DOHH2 (cell line): ENCODE measurements around the gene RELB.

Experiments
- H3F3A ChIP-seq: fragments of 200-600 bp; sonication (generic), shearing (Covaris generic); 2 replicates; pipeline ENCODE4 v1.6.0; 2016; ENCODE audit warnings: antibody characterized with exemption, mild to moderate bottlenecking; ENCODE audit not compliant: control insufficient read depth, insufficient read depth
- H3K27ac ChIP-seq: fragments of 200-600 bp; sonication (generic); 2 replicates; pipeline ENCODE4 v1.5.1; 2014; ENCODE audit warnings: low read depth, mild to moderate bottlenecking, low read length, moderate library complexity
- H3K27me3 ChIP-seq: fragments of 200-600 bp; sonication (generic); 2 replicates; pipeline ENCODE4 v1.6.1; 2014; ENCODE audit warnings: mild to moderate bottlenecking, low read length, mixed read lengths; ENCODE audit not compliant: control insufficient read depth
- H3K36me3 ChIP-seq: fragments of 200-600 bp; sonication (generic); 2 replicates; pipeline ENCODE4 v1.6.1; 2014; ENCODE audit warnings: mild to moderate bottlenecking, low read length, moderate library complexity, mixed read lengths; ENCODE audit not compliant: control insufficient read depth
- H3K4me1 ChIP-seq: fragments of 200-600 bp; sonication (generic); 2 replicates; pipeline ENCODE4 v1.6.1; 2014; ENCODE audit warnings: mild to moderate bottlenecking, low read length, mixed read lengths; ENCODE audit not compliant: control insufficient read depth
- H3K4me2 ChIP-seq: fragments of 200-600 bp; sonication (generic); 2 replicates; pipeline ENCODE4 v1.6.0; 2014; ENCODE audit warnings: mild to moderate bottlenecking, low read length, moderate library complexity
- H3K4me3 ChIP-seq: fragments of 200-600 bp; sonication (generic); 2 replicates; pipeline ENCODE4 v1.5.1; 2014; ENCODE audit warnings: mild to moderate bottlenecking, low read length, mixed read lengths
- H3K79me2 ChIP-seq: fragments of 200-600 bp; sonication (generic); 2 replicates; pipeline ENCODE4 v1.6.1; 2014; ENCODE audit warnings: mild to moderate bottlenecking, low read length, mixed read lengths; ENCODE audit not compliant: control insufficient read depth
- H3K9me2 ChIP-seq: fragments of 200-600 bp; sonication (generic); replicated peaks from 2 replicates; pipeline ENCODE4 v1.6.1; 2014; ENCODE audit warnings: mild to moderate bottlenecking, low read length, mixed read lengths; ENCODE audit not compliant: control insufficient read depth
- H3K9me3 ChIP-seq: fragments of 200-600 bp; sonication (generic); 2 replicates; pipeline ENCODE4 v1.6.1; 2014; ENCODE audit warnings: antibody characterized with exemption, low read length, mixed read lengths; ENCODE audit not compliant: control insufficient read depth, insufficient read depth
- H4K20me1 ChIP-seq: fragments of 200-600 bp; sonication (generic); 2 replicates; pipeline ENCODE4 v1.6.0; 2014; ENCODE audit warnings: low read depth, mild to moderate bottlenecking, antibody characterized with exemption, low read length, moderate library complexity; ENCODE audit not compliant: control insufficient read depth, insufficient read depth
- CTCF ChIP-seq: fragments of 200-600 bp; sonication (generic); IDR thresholded peaks from one replicate; pipeline ENCODE4 v1.5.1; 2014; ENCODE audit warnings: antibody characterized with exemption, mild to moderate bottlenecking, low read depth, low read length; ENCODE audit not compliant: poor library complexity, severe bottlenecking
- EZH2phosphoT487 ChIP-seq: fragments of 200-600 bp; sonication (generic); IDR thresholded peaks from 2 replicates; pipeline ENCODE4 v1.6.1; 2017; ENCODE audit warnings: borderline replicate concordance, mild to moderate bottlenecking, antibody characterized with exemption, low read length, moderate library complexity, mixed read lengths

The RELB gene

GRCh38 chr19:45058622-45059159, 57.4 kb downstream of the RELB start:
- Histone ChIP-seq H3K4me1 (peaks cover 28% of the 10 kb centered on the region), H3K27ac (no peak overlapping the region), H3K36me3 (peaks cover 88% of the 10 kb centered on the region), H3K4me2 (no peak overlapping the region), H3K4me3 (no peak overlapping the region), H3K9me2 (no peaks in the 10 kb centered on the region), H3K79me2 (peaks cover 38% of the 10 kb centered on the region), H3K9me3 (no peaks in the 10 kb centered on the region), H3F3A (peaks cover 3% of the 10 kb centered on the region; the same call in 1 of the 2 replicates), H3K27me3 (no peaks in the 10 kb centered on the region), H4K20me1 (peaks cover 3% of the 10 kb centered on the region)
- TF ChIP-seq CTCF: no peak
- no peak for TF ChIP-seq EZH2phosphoT487

DNA sequence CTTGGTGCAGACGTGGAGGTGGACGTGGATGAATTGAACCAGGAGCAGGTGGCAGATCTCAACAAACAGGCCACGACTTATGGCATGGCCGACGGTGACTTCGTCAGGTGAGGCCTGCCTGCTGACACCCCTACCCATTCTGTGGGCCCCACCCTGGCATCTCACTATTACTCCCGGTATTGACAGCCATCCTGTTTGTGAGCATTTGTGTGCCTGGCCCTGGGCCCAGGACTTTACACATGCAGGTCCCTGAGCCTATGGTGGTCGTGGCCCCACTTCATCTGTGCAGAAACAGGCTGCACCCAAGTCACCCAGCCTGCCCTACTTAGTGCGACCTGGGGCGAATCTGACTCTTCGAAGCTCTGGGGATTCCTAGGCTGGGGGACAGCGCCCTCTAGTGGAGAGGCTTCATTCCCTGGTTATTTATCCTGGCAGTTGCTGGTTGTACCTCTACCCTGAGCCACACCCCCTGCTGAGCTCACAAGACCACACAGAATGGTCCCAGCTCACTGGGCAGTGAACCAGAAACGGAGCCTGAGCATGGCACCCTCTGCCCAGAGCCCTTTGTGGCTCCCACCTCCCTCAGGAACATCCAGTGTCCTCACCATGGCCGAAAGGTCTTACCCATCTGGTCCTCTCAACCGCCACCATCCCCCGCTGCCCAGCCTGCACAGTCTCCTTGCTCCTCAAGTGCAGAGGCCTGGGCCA, 58.1 kb downstream of the RELB start:
- no peak for TF ChIP-seq EZH2phosphoT487
- peak; percentile 94 for TF ChIP-seq CTCF
- H3K4me2 ChIP-seq: no peak overlapping the region
- no peak overlapping the region for H3K27ac ChIP-seq
- peaks cover 32% of the 10 kb centered on the region for H3K79me2 ChIP-seq
- no peaks in the 10 kb centered on the region for H3K27me3 ChIP-seq
- H3K4me3 ChIP-seq: no peak overlapping the region
- peaks cover 28% of the 10 kb centered on the region for H3K4me1 ChIP-seq
- peaks cover 3% of the 10 kb centered on the region; the same call in 1 of the 2 replicates for H3F3A ChIP-seq
- H3K9me2 ChIP-seq: no peaks in the 10 kb centered on the region
- H3K9me3 ChIP-seq: no peaks in the 10 kb centered on the region
- H4K20me1 ChIP-seq: peaks cover 3% of the 10 kb centered on the region
- H3K36me3 ChIP-seq: peaks cover 88% of the 10 kb centered on the region

- H4K20me1 ChIP-seq: peaks cover 3% of the 10 kb centered on the region; the same call in 1 of the 2 replicates
These were observed 60.7 kb downstream of the RELB start for GRCh38 chr19:45061965-45062364.

More at GRCh38 chr19:45061965-45062364, 60.7 kb downstream of the RELB start:
- peaks cover 14% of the 10 kb centered on the region for H3K4me1 ChIP-seq
- TF ChIP-seq CTCF: no peak
- no peak for TF ChIP-seq EZH2phosphoT487
- peaks cover 80% of the 10 kb centered on the region for H3K36me3 ChIP-seq
- H3K9me2 ChIP-seq: no peaks in the 10 kb centered on the region
- H3K4me3 ChIP-seq: no peak overlapping the region
- no peak overlapping the region for H3K27ac ChIP-seq
- H3K79me2 ChIP-seq: peaks cover 31% of the 10 kb centered on the region
- no peak overlapping the region for H3K4me2 ChIP-seq
- H3F3A ChIP-seq: no peaks in the 10 kb centered on the region
- no peaks in the 10 kb centered on the region for H3K9me3 ChIP-seq
- H3K27me3 ChIP-seq: no peaks in the 10 kb centered on the region
